ENCODE data around the gene ROBO1. TPM values are rescaled to one million over a fixed set of nuclear protein-coding genes. Genes with fewer than 3 reads are reported as not detected.

The ROBO1 gene
- total and polyA plus RNA-seq, 2 donors (not counting 3 experiments of a cell fraction or from before 2014, with no cell fraction given): 5.9 to 14.2 TPM

DNA sequence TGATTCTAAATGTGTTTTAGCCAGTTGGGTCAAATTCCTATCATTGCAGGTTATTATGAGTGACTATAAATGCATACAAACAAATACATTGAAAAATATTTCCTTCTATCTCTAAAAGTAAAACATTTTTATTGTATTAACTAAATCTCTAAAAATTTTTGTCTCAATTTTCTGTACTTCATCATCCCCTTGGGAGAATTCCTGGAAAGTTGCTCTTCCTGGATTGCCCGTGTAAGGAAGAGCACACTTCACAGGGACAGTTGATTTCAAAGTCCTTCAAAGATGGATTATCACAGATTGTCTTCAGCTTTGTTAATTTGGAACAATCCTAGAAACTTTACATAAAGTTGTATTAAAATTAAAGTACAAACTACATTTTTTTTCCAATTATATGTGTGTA, 595.6 kb downstream of the ROBO1 start:
- Histone ChIP-seq H3K27ac (ENCODE audit: insufficient read depth, low read depth, low read length) (no peak overlapping the region), H3K4me3 (replicated peaks in 1 of 3; ENCODE audit: insufficient read depth in 1 of 3, low read depth in 1 of 3, low read length in 3 of 3) (no peak overlapping the region), H3K9me3 (replicated peaks; ENCODE audit: control insufficient read depth, insufficient read depth, low read length) (no peaks in the 10 kb centered on the region), H3K27me3 (ENCODE audit: control insufficient read depth in 2 of 2, insufficient read depth in 2 of 2, low read length in 2 of 2) (no peaks in the 10 kb centered on the region), H3K4me2 (ENCODE audit: insufficient read depth, low read length) (no peak overlapping the region), H3K4me1 (ENCODE audit: control insufficient read depth, extremely low read depth, insufficient read depth, low read length) (no peaks in the 10 kb centered on the region), H3K79me2 (ENCODE audit: control insufficient read depth, insufficient read depth, low read length) (no peaks in the 10 kb centered on the region), H4K20me1 (replicated peaks; ENCODE audit: control insufficient read depth, extremely low read depth, insufficient read depth, low read length) (no peaks in the 10 kb centered on the region), H3K9me1 (replicated peaks; ENCODE audit: control insufficient read depth, extremely low read depth, insufficient read depth, low read length) (no peaks in the 10 kb centered on the region), H2AFZ (ENCODE audit: low read depth, low read length) (no peak overlapping the region), H3K36me3 (ENCODE audit: control insufficient read depth in 2 of 2, extremely low read depth in 1 of 2, insufficient read depth in 2 of 2, low read length in 2 of 2) (no peaks in the 10 kb centered on the region), H3K9ac (replicated peaks; ENCODE audit: extremely low read depth, insufficient read depth, low read length) (no peak overlapping the region)
- dilution Hi-C loops (cut with MboI; ENCODE audit: extremely low pct_ligation_motif_present, low sequenced_read_pairs) (no loop called here), intact Hi-C loops (cut with micrococcal nuclease) (no loop called here)
- CTCF ChIA-PET: no interaction called here
- no peak for FAIRE-seq
- TF ChIP-seq POLR2AphosphoS5 (IDR thresholded peaks at IDR 0.05; ENCODE audit: insufficient read depth, low read depth, low read length) (no peak), POLR2A (IDR thresholded peaks at IDR 0.05; ENCODE audit: low read depth, low read length) (no peak), GATA2 (IDR thresholded peaks at IDR 0.05; ENCODE audit: insufficient read depth, insufficient read length, low read depth, low read length) (no peak), EZH2 (IDR thresholded peaks at IDR 0.05; ENCODE audit: borderline replicate concordance, low read depth, low read length, severe bottlenecking) (no peak)
- TF ChIP-seq, protein P1, sequence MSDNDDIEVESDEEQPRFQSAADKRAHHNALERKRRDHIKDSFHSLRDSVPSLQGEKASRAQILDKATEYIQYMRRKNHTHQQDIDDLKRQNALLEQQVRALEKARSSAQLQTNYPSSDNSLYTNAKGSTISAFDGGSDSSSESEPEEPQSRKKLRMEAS (IDR thresholded peaks at IDR 0.05; ENCODE audit: insufficient read depth, insufficient read length): no peak
- TF ChIP-seq, protein P2, sequence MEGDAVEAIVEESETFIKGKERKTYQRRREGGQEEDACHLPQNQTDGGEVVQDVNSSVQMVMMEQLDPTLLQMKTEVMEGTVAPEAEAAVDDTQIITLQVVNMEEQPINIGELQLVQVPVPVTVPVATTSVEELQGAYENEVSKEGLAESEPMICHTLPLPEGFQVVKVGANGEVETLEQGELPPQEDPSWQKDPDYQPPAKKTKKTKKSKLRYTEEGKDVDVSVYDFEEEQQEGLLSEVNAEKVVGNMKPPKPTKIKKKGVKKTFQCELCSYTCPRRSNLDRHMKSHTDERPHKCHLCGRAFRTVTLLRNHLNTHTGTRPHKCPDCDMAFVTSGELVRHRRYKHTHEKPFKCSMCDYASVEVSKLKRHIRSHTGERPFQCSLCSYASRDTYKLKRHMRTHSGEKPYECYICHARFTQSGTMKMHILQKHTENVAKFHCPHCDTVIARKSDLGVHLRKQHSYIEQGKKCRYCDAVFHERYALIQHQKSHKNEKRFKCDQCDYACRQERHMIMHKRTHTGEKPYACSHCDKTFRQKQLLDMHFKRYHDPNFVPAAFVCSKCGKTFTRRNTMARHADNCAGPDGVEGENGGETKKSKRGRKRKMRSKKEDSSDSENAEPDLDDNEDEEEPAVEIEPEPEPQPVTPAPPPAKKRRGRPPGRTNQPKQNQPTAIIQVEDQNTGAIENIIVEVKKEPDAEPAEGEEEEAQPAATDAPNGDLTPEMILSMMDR (IDR thresholded peaks at IDR 0.05; ENCODE audit: extremely low read depth in 1 of 2, insufficient read depth in 1 of 2, low read depth in 1 of 2, low read length in 2 of 2): no peak
- no TSS peak for BruUV-seq (replicated peaks)
- POLR2A ChIA-PET: no interaction called here
- DNase-seq (ENCODE audit: low read depth, low spot score): no peak

DNA sequence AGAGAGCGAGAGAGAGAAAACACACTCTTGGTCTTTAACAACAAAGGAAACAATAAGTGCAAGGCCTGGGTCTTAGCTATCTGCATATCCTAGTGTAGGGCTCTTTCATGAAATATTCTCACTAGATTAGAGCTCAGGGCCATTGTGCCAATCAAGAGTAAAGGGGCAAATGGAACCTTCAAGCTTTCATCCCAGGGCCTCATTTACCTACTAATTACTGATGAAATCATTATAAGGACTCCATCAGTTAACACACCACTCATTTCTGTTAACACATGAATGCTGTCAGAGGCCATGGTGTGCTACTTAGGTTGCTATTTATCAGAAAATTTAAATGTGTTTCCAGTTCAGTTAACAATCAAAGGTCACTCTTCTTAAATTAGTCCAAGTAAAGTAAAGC, 597.8 kb downstream of the ROBO1 start:
- dilution Hi-C loops (cut with MboI; ENCODE audit: extremely low pct_ligation_motif_present, low sequenced_read_pairs): no loop called here
- no TSS peak for BruUV-seq (replicated peaks)
- CTCF ChIA-PET: no interaction called here

More for the DNA sequence above, 597.8 kb downstream of the ROBO1 start:
- FAIRE-seq (no peak), DNase-seq (ENCODE audit: low read depth, low spot score) (no peak)
- no peak overlapping the region for H3K27ac ChIP-seq (ENCODE audit: insufficient read depth, low read depth, low read length)
- no peaks in the 10 kb centered on the region for H3K79me2 ChIP-seq (ENCODE audit: control insufficient read depth, insufficient read depth, low read length)
- no peaks in the 10 kb centered on the region for H3K4me1 ChIP-seq (ENCODE audit: control insufficient read depth, extremely low read depth, insufficient read depth, low read length)
- H3K4me3 ChIP-seq (replicated peaks in 1 of 3; ENCODE audit: insufficient read depth in 1 of 3, low read depth in 1 of 3, low read length in 3 of 3): no peak overlapping the region
- H3K9me1 ChIP-seq (replicated peaks; ENCODE audit: control insufficient read depth, extremely low read depth, insufficient read depth, low read length): no peaks in the 10 kb centered on the region
- intact Hi-C loops (cut with micrococcal nuclease): no loop called here
- no peaks in the 10 kb centered on the region for H3K36me3 ChIP-seq (ENCODE audit: control insufficient read depth in 2 of 2, extremely low read depth in 1 of 2, insufficient read depth in 2 of 2, low read length in 2 of 2)
- no peaks in the 10 kb centered on the region for H3K9me3 ChIP-seq (replicated peaks; ENCODE audit: control insufficient read depth, insufficient read depth, low read length)
- H3K27me3 ChIP-seq (ENCODE audit: control insufficient read depth in 2 of 2, insufficient read depth in 2 of 2, low read length in 2 of 2): no peaks in the 10 kb centered on the region
- H3K4me2 ChIP-seq (ENCODE audit: insufficient read depth, low read length): no peak overlapping the region
- H3K9ac ChIP-seq (replicated peaks; ENCODE audit: extremely low read depth, insufficient read depth, low read length): no peak overlapping the region
- H2AFZ ChIP-seq (ENCODE audit: low read depth, low read length): no peak overlapping the region
- no peaks in the 10 kb centered on the region for H4K20me1 ChIP-seq (replicated peaks; ENCODE audit: control insufficient read depth, extremely low read depth, insufficient read depth, low read length)
- POLR2A ChIA-PET: no interaction called here
- no peak for TF ChIP-seq EZH2 (IDR thresholded peaks at IDR 0.05; ENCODE audit: borderline replicate concordance, low read depth, low read length, severe bottlenecking)

Data from endothelial cell of umbilical vein (primary cell).